NOMO-1 treated with DMSO at 0.1 percent for 48 hours (cell line): ENCODE results near the gene XYLT1.

Experiments used
- DNase-seq: peaks from one replicate; lab custom pipeline; 2025; ENCODE audit not compliant: unreplicated experiment; lab: John Stamatoyannopoulos, UW

XYLT1 gene

DNA sequence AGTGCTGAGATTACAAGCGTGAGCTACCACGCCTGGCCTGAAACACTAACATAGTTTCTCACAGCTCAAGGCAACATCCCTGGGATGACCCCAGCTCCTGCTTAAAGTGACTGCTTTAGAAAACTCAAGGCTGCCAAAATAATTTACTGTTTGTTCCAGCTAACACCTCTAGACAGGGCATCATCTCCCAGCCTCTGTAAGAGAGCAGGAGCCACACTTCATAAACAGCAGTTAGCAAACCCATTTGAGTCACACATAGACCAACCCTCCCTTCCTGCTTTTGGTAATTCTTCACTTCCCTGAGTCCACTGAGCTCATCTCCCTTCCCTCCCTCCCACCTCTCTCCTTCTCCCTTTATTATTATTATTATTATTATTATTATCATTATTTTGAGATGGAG lies 201.3 kb downstream of the XYLT1 start:
- DNase-seq, result no peak

DNA sequence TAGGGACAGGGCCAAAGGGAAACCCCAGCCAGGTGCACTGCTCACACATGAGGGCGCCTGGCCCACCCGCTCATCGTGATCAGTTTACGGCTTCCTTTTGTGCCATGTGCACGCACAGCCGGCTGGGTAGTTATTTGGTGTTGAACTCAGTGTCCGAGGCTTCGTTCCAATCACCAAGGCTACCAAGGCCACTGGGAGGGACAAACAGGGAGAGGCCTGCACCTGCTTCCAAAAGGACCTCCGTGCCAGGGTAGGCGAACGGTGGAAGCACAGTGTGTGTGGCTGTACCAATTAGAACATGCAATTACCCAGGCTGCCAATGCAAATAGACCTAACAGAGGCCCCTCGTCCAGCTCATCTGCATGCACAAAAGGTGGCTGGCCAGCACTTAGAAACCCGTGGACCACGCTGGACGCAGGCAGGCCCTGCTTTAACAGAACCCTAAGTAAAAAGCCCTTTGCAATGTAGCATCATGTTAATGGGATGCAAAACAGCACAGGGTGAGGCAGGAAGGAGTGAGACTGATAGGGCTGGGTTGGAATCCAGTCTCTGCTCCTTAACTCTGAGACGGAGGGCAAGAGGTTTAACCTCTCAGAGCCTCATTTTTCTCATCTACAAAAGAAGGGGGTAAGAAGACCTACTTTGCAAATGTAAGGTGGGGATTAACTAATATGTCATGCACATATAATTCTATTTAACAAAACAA lies 204.0 kb downstream of the XYLT1 start:
- no peak for DNase-seq

DNA sequence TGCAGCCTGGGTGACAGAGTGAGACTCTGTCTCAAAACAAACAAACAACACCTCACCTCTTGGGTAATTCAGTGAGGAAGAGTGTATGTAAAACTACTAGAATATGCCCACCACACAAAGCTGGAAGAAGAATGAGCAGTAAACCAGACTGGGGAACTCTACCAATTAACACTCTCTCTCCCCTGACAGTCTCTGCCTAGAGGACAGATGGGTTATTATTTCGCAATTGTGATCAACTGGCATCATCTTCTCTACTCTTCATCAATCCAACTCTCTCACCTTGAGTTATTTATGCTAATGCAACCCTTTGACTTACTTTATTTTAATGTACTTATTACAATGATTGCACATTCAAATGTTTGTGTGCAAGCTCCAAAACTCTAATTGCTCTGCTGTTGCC lies 205.6 kb downstream of the XYLT1 start:
- DNase-seq, result no peak

DNA sequence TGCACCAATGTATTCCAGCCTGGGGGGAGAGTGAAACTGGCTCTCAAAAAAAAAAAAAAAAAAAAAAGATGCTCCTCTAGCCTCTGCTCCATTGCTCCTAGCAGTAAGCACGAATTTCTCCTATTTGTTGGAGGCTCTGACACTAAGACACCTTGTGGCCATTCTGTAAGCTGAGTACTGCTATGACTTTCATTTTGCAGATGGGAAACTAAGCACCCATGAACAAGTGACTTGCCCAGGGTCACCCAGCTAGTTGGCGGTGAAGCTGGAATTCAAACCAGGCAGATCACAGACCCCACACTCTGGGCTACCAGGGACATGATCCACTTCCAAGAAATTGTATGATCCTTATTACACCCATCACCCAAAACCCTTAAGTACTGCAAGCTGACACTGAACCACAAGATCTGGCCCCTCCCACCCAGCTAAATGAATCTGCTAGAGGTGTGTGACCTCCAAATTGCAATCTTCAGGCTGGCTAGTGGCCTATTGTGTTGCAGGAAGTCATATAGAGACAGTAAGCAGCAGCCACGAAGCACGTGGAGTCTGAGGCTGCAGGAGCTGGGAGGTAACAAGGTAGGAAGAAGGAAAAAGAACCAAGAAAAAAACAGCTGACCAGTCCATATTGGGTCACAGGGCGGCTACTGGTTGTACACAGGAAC lies 209.4 kb downstream of the XYLT1 start:
- DNase-seq, result peak; percentile 22

DNA sequence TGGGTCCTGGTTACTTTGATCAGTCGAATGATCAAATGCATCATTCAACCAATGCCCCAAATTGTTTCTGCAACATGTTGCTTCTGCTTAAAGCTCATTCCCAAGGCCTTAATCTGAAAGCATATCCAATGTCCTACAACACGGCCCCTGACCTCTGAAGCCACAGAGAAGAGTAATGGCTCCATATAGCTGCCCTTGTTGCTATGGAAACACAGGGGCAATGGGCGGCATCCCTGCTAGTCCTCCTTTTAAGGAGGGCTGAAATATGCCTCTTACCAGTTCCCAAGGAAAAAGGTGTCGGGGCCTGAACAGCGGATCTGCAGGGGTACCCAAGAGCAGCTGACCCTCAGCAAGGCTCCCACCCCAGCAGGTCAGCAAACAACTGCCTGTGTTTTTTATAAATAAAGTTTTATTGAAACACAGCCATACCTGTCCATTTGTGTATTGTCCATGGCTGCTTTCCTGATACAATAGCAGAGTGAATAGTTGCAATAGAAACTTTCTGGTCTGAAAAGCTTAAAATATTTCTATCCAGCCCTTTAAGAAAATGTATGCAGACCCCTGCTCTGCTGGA lies 210.4 kb downstream of the XYLT1 start:
- no peak for DNase-seq

DNA sequence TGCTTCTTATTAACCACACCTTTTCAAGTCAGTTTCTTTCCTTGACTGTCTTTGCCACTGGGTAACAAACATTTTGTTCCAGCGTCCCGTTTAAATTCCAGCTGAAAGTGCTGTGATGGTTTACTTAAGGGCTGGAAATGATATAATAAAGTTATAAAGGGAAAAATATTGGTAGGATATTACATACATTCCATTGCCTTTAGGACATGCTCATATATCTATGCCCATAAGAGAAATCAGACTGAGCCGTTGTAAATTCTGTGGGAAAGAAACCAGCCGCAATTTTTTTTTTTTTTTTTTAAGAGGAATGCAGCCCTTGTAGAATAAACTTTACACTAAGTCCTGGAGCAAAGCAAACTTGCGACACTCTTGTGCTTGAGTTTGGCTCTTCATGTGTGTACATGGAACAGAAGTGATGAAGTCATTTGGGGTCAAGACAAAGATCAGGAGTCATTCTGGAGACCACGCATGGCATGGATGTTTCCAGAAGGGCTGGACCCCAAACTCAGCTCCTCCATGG lies 210.9 kb downstream of the XYLT1 start:
- DNase-seq, result no peak

DNA sequence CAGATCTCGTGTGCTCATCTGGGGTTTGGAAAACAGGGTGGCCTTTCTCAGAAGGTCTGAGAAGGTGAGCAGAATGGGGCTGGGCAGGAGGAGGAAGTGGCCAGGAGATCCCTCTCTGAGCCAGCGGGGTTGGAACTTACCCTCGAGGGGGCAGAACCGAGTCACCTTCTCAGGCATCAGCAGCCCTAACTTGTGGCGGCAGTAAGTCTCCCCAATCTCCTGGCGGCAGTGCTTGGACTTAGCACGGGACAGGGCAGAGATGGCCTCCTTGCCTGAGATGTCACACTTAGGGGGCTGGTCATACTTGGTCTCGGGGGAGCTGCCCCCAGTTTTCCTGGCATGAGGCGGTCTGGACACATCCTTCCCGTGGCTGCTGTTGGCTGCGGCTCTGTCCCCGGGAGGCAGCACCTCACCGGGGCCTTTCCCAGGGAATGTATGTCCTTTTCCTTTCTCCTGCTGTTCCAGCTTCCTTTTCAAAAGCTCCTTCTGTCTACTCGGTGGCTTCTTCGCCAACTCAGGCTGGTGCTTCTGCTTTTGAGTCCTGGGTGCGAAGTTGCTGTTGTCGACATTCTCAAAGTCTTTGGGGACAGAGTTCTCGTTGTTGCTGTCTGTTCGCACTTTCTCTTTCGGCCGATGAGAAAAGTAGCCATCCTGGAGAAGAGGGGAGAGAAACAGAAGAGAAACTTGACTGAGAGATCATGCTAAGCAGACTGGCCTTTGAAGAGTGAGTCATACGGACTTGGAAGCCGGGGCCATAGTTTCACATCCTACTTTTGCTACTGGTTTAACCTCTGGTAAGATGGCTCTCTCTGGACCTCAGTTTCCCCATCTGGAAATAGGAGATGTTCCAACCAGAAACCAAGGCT lies 211.7 kb downstream of the XYLT1 start:
- DNase-seq, result peak; percentile 96

DNA sequence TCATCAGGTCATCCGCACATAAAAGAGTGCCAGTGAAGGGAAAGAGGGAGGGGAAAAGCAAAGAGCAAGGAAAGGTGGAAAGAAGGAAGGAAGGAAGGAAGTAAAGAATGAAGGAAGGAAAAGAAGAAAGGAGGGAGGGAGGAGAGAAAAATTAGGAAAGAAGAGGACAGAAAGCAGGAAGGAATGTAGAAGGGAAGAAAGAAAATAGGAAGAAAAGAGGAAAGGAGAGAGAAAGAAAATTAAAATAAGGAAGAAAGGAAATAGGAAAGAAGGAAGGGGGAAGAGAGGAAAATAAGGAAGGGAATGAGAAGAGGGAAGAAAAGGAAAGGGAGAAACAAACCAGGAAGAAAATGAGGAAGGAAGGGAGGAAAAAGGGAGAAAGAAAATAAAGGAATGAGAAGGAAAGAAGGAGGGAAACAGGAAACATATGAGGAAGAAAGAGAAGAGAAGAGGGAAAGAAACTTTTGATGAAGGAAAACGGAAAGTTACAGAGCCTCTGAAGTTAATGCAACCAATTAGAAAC lies 212.6 kb downstream of the XYLT1 start:
- DNase-seq, result no peak

DNA sequence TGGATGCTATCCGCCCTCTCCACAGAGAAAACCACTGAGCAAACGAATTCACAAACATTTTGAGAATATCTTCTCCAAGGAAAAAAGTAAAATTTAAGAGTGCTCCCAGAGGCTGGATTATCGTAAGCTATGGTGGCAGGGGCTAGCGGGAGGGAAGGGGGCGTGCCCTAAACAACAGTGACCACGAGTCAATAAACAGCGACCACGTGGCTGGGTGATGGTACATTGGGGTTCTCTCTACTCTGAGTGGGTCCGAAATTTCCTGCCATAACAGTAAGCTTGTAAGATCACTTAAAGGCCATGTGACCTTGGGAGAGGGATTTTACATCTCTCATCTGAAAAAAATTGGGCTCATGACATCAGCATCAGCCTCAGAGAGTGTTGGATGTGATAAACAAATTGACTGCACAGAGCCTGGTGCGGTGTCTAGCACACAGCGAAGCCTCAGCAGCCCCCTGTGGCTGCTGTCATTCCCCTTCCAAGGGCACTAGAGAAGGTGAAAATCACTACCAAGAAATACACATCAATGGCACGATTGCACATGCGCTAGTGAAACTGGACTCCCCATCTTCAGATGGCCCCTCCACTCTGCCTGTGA lies 213.2 kb downstream of the XYLT1 start:
- no peak for DNase-seq

DNA sequence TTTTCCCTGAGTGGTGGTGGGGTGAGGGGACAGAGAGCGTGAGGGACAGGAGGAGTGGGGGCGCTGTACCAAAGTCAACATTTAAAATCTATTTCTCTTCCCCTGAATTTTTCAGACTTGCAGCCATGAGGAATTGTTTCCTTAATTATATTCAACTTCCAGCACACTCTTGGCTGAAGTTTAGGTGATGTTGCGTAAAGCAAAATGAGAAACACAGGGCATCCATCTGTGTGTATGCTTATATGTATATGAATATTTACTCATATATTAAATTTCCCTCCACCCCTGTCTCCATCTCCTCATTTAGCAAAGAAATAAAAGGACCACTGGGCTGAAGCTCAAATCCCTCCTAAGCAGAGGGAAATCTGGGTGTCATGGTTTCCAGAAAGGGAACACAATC lies 218.1 kb downstream of the XYLT1 start:
- DNase-seq, result no peak

DNA sequence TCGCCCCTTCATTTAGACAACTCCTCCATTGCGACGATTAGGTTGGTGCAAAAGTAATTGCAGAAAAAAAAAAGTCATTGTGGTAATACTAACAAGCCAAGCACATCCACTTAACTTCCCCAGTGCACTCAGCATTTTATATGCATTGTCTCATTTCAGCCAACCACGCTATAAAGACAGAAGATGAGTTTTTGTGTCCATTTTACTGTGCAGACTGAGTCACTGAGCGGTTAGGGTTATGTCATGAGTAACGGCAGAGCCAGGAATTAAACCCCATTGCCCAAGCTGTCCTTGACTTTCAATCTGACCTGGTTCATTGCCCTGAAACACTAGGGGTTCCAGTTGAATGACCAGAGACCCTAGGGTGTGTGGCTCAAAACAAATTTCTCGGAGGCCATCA lies 218.7 kb downstream of the XYLT1 start:
- peak; percentile 26 for DNase-seq

DNA sequence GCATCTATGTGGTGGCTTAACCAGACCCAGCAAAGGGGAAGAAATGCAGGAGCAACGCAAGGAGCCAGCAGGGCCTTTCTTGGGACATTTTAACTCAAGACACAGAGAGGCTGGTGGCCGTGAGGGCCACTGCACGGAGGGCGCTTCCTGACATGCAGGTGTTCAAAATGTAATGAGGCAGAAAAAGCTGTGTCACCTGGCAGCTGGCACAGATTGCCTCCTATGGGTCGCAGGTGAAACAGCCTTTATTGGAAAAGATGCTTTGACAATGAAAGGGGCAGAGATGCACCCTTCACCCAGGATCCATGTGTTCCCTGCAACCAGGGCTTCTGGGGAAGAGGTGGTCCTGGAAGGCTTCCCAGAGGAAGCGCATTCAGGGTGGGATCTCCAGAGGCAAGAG lies 219.3 kb downstream of the XYLT1 start:
- no peak for DNase-seq

DNA sequence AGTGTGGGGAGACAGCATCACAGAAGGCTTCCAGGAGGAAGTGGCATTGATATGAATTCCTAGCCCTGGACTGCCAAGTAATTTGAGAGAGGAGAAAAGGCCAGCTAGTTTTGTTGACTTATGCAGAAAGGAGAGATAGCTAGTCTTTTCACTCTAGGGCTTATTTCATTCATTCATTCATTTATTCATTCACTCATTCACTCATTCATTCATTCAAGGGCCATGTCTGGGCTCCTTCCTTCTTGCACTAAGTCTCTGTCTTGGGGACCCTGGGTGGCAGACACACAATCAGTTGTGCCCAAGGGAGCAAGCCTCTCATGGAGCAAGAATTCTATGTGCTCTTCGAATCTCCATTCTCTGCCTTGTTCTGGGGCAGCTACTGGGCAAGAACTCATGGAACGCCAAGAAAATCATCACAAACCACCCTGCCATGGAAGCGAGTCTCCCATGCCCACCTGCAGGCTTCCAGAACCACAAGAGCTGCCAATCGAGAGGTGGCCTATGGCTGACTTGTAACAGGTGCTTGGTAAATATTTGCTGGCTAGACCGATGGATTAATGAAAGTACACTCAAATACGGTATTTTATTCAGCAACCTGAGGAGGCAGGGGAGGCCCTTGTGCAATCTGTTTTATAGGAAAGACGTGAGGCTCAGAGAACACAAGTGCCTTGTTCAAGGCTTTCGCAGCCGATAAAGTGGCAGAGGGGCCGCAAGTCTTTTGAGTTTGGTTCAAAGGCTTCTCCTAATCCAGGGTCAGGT lies 223.6 kb downstream of the XYLT1 start:
- DNase-seq, result no peak

DNA sequence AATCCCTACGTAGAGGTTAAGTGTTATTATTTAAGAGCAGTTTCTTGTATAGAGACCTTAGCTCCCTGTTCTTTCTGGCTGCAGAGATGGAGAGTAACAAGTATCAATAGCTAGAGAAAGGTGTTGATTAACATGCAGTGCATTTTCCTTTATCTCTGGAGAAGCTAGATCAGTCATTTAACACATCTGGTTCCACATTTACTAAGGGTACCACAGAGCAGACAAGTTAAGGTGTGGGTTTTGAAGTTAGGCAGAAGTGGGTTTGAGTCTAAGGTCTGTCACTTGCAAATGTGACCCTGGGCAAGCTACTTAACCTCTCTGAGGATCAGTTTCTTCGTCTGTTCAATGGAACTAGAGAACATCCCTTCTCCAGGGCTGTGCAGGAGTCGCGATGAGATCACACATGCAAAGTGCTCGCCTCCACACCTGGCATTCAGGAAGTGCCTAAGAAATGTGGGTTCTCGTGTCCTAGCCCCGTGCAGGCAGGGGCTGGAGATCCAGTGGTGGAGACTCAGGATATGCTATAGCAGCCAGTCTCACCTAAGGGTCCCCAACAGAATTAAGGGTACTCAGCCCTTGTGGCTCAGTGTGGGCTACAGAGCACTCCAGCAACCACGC lies 224.4 kb downstream of the XYLT1 start:
- no peak for DNase-seq

DNA sequence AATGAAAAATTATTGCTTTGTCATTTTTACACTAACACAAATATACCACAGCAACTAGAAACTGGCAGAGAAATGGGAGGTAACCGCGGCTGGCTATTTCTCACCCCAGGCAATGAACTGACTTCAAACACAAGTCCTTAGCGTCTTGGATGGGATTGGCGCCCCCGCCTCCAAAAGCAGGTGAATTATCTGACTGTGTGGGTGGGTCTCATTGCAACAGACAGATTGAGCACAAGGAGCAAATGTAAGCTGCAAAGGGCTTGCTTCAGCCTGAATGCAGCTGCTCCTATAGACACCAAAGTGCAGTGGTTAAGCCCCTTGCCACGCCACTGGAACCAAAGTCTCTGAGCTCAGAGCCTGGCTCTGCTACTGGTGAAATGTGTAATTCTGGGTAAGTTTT lies 225.0 kb downstream of the XYLT1 start:
- no peak for DNase-seq

DNA sequence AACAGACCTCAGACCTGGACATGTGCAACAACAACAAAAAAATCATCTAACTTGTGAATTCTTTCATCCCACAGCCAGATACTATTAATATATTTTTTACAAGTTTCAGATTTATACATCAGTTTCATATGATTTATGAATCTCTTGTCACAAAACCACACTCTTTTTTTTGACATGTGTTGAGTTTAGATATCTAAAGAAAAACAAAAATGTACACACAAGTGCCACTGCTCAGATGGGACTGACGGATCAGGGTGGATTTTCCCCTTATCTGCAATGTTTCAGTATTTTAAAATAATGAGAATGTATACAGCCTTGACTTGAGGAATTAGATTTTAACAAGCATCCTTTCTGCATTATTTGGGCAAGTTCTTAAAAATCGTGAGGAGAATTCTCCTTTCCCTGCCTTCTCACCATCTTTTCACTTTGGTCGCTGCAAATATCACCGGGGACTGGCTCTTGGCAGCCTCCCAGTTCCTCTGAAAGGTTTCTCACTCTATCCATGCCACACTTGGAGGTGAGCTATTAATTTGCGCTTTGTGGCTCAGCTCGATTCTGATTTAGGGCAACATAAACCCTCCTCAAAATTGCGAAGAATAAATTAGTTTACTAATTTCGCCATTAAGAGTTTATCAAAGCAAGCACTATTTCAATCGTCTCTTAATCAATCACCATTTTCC lies 225.7 kb downstream of the XYLT1 start:
- DNase-seq, result no peak

DNA sequence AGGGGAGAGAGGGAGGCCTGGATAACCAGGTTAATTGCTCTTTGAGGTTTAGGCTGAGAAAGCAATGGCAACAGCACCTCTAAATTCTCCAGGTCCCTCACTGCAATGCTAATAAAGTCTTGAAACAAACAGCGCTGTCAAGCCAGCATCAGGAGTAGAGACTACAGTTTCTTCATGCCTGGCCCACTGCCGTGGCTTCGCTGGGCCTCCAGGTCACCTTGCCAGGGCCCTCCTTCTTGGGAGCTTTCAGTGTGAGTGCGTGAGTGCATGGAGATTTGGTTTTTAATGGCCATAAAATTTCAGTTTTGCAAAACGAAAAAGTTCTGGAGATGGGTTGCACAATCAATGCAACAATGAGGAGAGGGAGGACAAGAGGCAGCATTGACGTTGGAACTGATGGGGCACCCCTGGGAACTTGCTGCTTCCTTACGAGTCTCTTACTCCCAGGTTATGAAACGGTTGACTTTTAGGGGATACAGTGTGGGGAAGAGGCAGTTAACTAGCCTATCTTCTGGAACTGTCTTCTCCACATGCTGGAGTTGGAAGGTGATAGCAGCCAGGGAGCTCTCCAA lies 229.4 kb downstream of the XYLT1 start:
- DNase-seq, result no peak

DNA sequence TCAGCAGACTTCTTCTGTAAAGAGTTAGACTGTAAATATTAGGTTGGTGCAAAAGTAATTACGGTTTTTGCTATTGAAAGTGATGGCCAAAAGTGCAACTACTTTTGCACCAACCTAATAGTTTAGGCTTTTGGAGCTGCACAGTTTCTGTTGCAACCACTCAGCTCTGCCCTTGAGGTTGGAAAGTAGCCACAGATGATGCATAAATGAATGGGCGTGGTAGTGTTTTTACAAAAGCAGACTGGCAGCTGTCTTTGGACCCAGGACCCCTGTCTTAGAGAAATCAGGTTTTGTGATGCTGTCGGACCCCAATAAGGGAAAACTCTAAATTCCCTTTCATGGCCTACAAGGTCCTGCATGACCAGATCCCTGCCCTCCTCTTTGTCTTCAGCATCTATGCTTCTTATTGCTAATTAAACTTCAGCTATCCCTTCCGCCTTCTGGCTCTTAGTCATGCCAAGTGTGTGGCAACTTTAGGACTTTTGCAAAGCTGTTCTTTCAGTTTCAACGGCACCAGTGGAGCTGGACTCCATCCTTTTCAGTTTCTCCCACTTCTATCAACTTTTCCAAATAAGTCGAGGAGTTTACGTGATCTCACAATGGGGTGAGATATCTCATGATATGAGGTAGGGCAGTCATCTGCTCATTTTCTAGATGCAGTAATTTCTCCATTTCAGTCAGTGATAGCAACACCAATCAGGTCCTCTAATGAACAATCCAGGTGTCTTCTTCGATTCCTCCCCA lies 232.3 kb downstream of the XYLT1 start:
- peak; percentile 62 for DNase-seq
